ENCODE data around the gene LARP1.

DNA sequence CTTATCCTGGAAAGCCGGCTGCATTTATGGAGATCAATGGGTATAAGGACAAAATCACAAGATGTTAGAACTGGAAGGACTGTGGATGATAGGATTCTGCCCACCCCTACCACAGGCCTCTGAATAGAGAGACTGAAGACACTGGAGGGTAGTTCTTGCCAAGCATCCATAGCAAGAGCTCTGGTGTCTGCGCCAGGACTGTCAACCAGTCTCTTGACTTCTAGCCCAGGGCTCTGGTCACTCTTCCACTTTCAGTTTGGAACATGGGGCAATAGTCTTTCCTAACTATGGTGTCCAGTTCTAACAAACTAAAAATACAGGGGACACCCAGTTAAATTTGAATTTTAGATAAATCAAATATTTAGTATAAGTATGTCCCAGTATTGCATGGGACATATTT lies 23.4 kb downstream of the LARP1 start:
- TF ChIP-seq EZH2phosphoT487 (IDR thresholded peaks at IDR 0.05; ENCODE audit: borderline replicate concordance), result no peak
- TF ChIP-seq, protein P1, sequence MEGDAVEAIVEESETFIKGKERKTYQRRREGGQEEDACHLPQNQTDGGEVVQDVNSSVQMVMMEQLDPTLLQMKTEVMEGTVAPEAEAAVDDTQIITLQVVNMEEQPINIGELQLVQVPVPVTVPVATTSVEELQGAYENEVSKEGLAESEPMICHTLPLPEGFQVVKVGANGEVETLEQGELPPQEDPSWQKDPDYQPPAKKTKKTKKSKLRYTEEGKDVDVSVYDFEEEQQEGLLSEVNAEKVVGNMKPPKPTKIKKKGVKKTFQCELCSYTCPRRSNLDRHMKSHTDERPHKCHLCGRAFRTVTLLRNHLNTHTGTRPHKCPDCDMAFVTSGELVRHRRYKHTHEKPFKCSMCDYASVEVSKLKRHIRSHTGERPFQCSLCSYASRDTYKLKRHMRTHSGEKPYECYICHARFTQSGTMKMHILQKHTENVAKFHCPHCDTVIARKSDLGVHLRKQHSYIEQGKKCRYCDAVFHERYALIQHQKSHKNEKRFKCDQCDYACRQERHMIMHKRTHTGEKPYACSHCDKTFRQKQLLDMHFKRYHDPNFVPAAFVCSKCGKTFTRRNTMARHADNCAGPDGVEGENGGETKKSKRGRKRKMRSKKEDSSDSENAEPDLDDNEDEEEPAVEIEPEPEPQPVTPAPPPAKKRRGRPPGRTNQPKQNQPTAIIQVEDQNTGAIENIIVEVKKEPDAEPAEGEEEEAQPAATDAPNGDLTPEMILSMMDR (conservative IDR thresholded peaks at IDR 0.05; ENCODE audit: low read length), result no peak
